ENCODE results near the gene EIF4H.
"Not testable (repeated sequence)": the region's sequence is repeated elsewhere in the genome, so short reads cannot be mapped to it uniquely, and the experiment has no call there.

The EIF4H gene

GRCh38 chr7:74173866-74174605 is at the start of gene EIF4H:
Gene EIF4H (plus strand): TSS chr7:74174356. CDS start chr7:74174384, 28 bp downstream.
- peak; percentile 83 for DNase-seq

DNA sequence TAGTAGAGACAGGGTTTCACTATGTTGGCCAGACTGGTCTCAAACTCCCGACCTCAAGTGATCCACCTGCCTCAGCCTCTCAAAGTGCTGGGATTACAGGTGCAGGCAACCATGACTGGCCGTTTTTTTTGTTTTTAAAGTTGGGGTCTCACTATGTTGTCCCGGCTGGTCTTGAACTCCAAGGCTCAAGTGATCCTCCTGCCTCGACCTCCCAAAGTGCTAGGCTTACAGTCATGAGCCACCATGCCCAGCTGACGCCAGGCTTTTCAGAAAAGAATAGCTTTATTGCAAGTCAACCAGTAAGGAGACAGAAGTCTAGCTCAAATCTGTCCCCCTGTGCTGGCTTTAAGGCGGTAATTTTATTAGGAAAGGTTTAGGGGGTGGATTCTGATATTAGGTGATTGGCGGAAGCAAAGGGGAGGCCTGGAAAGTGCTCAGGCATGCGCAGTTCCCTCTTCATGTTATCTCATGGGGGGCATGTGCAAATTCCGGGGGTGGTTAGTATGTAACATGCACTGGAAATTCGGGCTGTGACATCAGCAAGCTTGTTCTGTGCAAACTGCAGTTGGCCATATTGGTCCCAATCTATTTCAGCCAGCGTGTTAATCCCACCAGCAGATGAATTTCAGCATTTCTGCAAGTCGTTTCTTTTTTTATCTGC is 47.8 kb upstream of the EIF4H start:
- no peak for DNase-seq

GRCh38 chr7:74129887-74130286 is 44.3 kb upstream of the EIF4H start:
- DNase-seq, result no peak

GRCh38 chr7:74130518-74130917 is 43.6 kb upstream of the EIF4H start:
- no peak for DNase-seq

GRCh38 chr7:74134117-74134620 is 40.0 kb upstream of the EIF4H start:
- no peak for DNase-seq

- no peak for DNase-seq
These were observed 35.8 kb upstream of the EIF4H start for GRCh38 chr7:74138334-74138867.

- DNase-seq, result no peak
These were observed 35.0 kb upstream of the EIF4H start for GRCh38 chr7:74138945-74139843.

GRCh38 chr7:74141705-74142104 is 32.5 kb upstream of the EIF4H start:
- DNase-seq, result no peak

GRCh38 chr7:74143383-74143782 is 30.8 kb upstream of the EIF4H start:
- DNase-seq, result no peak

DNA sequence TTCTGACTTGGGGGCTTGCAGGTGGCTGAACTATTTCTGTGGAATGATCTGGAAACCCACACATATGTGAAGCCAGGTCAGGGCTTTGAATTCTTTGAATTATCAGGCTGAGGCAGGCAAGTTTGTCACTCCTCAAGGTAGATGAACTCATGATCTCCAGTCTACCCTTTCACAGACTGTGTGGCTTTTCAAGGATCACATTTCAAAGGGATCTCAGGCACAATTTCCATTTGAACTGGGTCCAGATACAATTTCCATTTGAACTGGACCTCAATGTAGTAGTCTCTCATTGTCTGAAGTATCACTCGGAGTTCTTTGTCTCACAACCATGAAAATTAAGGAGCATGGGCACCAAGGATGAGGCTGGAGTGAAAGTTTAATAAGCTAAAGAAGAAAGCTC is 25.7 kb upstream of the EIF4H start:
- DNase-seq, result peak; percentile 4

DNA sequence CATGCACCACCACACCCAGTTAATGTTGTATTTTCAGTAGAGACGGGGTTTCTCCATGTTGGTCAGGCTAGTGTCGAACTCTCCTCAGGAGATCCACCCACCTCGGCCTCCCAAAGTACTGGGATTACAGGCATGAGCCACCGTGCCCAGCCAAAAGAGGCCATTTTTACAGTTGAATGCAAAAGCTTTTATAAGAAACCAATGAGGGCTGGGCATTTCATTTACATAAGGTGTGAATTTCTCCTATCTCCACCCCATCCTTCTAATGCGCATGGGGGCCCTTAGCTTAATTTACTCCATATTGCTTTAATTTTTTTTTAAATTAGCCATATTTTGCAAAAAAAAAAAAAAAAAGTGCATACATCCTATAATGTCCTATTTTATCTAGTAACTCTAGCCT is 25.1 kb upstream of the EIF4H start:
- DNase-seq, result no peak

- no peak for DNase-seq
These were observed 24.6 kb upstream of the EIF4H start for GRCh38 chr7:74149603-74150002.

DNA sequence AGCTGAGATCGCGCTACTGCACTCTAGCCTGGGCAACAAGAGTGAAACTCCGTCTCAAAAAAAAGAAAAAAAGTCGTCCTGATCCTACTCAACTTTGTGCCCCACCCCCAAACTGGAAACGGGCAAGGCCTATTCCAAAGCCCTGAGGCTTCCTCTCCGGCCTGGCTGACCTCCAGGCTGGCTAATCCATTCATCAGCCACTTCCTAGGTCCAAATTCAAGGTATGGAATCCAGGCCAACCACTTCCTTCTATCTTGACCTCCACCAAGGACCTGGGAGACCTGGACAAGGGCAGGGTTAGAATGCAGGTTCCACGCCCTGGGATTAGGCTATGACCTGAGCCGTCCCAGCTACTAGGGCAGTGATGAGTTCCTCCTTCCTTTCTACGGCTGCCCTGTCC is 20.4 kb upstream of the EIF4H start:
- no peak for DNase-seq

- no peak for DNase-seq
These were observed 18.3 kb upstream of the EIF4H start for GRCh38 chr7:74155810-74156395.

GRCh38 chr7:74157605-74158004 is 16.6 kb upstream of the EIF4H start:
- DNase-seq, result no peak

DNA sequence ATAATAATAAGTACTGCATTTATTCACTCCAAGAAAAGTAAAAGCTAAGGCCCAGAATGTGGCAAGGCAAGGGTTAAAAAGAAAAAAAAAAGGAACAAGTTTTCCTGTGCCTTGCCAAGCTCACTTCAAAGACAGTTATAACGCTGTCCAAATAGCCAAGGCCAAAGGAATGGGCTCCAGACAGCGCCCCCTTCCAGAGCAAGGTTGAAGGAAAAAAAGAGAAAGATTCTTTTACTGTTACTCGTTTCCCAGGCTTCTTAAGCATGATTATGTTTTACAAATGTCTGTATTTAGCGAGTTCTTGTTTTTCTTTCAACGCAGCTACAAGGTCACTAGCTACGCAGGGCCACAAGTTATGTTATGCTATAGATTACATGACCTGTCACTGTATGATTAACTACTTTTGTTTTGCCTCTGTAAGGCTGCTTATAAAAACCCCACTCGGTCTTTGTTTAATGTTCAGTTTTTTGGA is 9.1 kb upstream of the EIF4H start:
- no peak for DNase-seq

DNA sequence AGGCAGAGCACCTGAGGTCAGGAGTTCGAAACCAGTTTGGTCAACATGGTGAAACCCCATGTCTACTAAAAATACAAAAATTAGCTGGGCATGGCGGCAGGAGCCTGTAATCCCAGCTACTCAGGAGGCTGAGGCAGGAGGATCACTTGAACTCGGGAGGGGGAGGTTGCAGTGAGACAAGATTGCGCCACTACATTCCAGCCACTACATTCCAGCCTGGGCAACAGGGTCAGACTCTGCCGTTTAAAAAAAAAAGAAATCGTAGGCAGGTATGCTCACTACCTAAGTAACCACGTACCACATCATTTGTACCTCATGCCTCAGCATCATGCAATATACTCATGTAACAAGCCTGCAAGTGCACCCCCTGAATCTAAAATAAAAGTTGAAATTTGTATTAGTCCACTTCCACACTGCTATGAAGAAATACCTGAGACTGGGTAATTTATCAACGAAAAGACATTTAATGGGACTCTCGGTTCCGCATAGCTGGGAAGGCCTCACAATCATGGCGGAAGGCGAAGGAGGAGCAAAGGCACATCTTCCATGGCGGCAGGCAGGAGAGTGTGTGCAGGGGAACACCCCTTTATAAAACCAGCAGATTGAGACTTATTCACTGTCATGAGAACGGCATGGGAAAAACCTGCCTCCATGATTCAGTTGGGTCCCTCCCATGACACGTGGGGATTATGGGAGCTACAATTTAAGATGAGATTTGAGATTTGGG is 8.1 kb upstream of the EIF4H start:
- no peak for DNase-seq

GRCh38 chr7:74167324-74167723 is 6.8 kb upstream of the EIF4H start:
- DNase-seq, result not testable (repeated sequence)

DNA sequence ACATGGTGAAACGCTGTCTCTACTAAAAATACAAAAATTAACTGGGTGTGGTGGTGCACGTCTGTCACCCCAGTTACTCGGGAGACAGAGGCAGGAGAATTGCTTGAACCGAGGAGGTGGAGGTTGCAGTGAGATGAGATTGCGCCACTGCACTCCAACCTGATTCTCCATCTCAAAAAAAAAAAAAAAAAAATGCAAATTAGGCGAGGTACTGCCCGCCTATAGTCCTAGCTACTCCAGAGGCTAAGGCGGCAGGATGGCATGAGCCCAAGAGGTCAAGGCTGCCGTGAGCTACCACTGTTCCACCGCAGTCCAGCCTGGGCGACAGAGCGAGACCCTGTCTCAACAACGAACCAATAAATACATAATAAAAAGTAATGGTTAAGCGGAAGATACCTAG is 1.1 kb upstream of the EIF4H start:
- peak; percentile 64 for DNase-seq

GRCh38 chr7:74173491-74173865 is 678 bp upstream of the EIF4H start:
- peak; percentile 64 for DNase-seq

GRCh38 chr7:74174606-74175082 is 488 bp downstream of the EIF4H start:
- no peak for DNase-seq

GRCh38 chr7:74175340-74175739 is 1.2 kb downstream of the EIF4H start:
- DNase-seq, result peak; percentile 41

All from NCI-H510A treated with DMSO at 0.1 percent for 48 hours (cell line).